WTC11 (cell line): ENCODE data around the gene TMEM121.

Source experiments
- SP1 ChIP-seq: sonication (generic); formaldehyde crosslinking; conservative IDR thresholded peaks from 2 replicates; pipeline ENCODE4 v1.8.1; 2022; ENCODE audit warnings: missing genetic modification reagents
- TCF7 ChIP-seq: sonication (generic); formaldehyde crosslinking; IDR thresholded peaks from 2 replicates; pipeline ENCODE4 v1.8.0; 2022; ENCODE audit warnings: mild to moderate bottlenecking, low read depth, missing genetic modification reagents, moderate library complexity
- ZNF317 ChIP-seq: sonication (generic); formaldehyde crosslinking; IDR thresholded peaks from 2 replicates; pipeline ENCODE4 v1.8.1; 2023; ENCODE audit warnings: low read depth, mild to moderate bottlenecking, moderate library complexity, missing genetic modification reagents, borderline replicate concordance
- TF ChIP-seq, protein P1 (sequence below): fragments of 200-600 bp; IDR thresholded peaks from 2 replicates; pipeline ENCODE4 v1.8.0; 2022; ENCODE audit warnings: antibody characterized with exemption
- TF ChIP-seq, protein P2 (sequence below): sonication (generic); formaldehyde crosslinking; IDR thresholded peaks from 2 replicates; pipeline ENCODE4 v1.8.1; 2023; ENCODE audit warnings: mild to moderate bottlenecking, missing genetic modification reagents, moderate library complexity
- TF ChIP-seq, protein P3 (sequence below): sonication (generic); formaldehyde crosslinking; IDR thresholded peaks from 2 replicates; pipeline ENCODE4 v1.8.0; 2022; ENCODE audit warnings: mild to moderate bottlenecking, missing genetic modification reagents
- TF ChIP-seq, protein P4 (sequence below): sonication (generic); formaldehyde crosslinking; IDR thresholded peaks from 2 replicates; pipeline ENCODE4 v1.8.1; 2023; ENCODE audit warnings: mild to moderate bottlenecking, missing genetic modification reagents, moderate library complexity
- TF ChIP-seq, protein P5 (sequence below): sonication (generic); formaldehyde crosslinking; IDR thresholded peaks from 2 replicates; pipeline ENCODE4 v1.8.1; 2023; ENCODE audit warnings: mild to moderate bottlenecking, missing genetic modification reagents, borderline replicate concordance

DNA sequence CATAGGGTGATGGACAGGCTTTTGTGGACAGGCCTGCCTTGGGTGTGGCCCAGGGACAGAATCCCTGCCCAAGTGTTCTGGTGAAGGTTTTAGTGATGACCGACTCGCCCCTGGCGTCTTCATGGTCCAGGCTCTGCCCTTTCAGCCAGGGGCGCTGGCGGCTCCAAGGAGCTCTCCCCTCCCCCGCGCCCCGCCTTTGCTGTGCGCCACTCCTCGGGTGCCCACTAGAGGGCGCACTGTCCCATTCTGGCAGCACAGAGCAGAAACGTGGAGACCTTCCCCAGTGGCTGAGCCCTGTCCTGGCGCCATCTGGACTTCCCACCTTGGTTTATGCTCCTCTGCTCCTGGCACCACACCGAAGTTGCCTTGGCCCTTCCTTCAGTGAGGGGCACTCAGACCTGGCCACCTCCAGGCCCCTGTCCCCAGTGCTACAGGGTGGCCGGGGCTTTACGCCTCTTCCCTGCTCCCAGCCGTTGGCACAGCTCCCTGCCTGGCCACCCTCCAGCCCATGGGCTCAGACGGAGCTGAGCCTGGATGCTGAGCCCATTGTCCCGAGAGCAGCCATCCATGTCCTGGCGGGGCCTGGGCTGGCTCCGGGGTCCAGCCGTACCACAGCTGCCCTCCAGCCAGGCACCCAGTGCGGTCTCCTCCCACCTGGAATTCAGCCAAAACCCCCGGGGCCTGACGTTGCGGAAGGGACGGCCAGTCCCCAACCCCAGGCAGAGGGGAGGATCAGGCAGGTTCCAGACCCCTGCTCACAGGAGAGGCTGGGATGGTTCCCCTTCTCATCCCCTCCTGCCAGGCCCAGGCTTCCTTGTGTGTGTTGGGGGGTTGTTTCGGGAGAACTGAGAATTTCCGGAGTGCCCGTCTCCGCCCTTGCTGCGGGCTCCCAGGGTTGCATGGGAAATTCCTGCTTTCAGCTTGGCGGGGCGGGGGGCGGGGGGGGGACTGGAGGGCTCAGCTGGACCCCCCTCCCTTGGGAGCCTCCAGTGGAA lies 45.3 kb upstream of the TMEM121 start:
- TF ChIP-seq, protein P1, sequence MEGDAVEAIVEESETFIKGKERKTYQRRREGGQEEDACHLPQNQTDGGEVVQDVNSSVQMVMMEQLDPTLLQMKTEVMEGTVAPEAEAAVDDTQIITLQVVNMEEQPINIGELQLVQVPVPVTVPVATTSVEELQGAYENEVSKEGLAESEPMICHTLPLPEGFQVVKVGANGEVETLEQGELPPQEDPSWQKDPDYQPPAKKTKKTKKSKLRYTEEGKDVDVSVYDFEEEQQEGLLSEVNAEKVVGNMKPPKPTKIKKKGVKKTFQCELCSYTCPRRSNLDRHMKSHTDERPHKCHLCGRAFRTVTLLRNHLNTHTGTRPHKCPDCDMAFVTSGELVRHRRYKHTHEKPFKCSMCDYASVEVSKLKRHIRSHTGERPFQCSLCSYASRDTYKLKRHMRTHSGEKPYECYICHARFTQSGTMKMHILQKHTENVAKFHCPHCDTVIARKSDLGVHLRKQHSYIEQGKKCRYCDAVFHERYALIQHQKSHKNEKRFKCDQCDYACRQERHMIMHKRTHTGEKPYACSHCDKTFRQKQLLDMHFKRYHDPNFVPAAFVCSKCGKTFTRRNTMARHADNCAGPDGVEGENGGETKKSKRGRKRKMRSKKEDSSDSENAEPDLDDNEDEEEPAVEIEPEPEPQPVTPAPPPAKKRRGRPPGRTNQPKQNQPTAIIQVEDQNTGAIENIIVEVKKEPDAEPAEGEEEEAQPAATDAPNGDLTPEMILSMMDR: peak; percentile 97
- TF ChIP-seq SP1 (CRISPR knock-in tag) (peak; percentile 48; the same call in 1 of the 2 replicates), ZNF317 (CRISPR knock-in tag) (no peak), TCF7 (no peak)
- TF ChIP-seq, protein P2, sequence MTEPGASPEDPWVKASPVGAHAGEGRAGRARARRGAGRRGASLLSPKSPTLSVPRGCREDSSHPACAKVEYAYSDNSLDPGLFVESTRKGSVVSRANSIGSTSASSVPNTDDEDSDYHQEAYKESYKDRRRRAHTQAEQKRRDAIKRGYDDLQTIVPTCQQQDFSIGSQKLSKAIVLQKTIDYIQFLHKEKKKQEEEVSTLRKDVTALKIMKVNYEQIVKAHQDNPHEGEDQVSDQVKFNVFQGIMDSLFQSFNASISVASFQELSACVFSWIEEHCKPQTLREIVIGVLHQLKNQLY (CRISPR knock-in tag): no peak
- TF ChIP-seq, protein P3, sequence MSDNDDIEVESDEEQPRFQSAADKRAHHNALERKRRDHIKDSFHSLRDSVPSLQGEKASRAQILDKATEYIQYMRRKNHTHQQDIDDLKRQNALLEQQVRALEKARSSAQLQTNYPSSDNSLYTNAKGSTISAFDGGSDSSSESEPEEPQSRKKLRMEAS (CRISPR knock-in tag): peak; percentile 81; the same call in 1 of the 2 replicates
- TF ChIP-seq, protein P4, sequence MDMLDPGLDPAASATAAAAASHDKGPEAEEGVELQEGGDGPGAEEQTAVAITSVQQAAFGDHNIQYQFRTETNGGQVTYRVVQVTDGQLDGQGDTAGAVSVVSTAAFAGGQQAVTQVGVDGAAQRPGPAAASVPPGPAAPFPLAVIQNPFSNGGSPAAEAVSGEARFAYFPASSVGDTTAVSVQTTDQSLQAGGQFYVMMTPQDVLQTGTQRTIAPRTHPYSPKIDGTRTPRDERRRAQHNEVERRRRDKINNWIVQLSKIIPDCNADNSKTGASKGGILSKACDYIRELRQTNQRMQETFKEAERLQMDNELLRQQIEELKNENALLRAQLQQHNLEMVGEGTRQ (CRISPR knock-in tag): no peak
- TF ChIP-seq, protein P5, sequence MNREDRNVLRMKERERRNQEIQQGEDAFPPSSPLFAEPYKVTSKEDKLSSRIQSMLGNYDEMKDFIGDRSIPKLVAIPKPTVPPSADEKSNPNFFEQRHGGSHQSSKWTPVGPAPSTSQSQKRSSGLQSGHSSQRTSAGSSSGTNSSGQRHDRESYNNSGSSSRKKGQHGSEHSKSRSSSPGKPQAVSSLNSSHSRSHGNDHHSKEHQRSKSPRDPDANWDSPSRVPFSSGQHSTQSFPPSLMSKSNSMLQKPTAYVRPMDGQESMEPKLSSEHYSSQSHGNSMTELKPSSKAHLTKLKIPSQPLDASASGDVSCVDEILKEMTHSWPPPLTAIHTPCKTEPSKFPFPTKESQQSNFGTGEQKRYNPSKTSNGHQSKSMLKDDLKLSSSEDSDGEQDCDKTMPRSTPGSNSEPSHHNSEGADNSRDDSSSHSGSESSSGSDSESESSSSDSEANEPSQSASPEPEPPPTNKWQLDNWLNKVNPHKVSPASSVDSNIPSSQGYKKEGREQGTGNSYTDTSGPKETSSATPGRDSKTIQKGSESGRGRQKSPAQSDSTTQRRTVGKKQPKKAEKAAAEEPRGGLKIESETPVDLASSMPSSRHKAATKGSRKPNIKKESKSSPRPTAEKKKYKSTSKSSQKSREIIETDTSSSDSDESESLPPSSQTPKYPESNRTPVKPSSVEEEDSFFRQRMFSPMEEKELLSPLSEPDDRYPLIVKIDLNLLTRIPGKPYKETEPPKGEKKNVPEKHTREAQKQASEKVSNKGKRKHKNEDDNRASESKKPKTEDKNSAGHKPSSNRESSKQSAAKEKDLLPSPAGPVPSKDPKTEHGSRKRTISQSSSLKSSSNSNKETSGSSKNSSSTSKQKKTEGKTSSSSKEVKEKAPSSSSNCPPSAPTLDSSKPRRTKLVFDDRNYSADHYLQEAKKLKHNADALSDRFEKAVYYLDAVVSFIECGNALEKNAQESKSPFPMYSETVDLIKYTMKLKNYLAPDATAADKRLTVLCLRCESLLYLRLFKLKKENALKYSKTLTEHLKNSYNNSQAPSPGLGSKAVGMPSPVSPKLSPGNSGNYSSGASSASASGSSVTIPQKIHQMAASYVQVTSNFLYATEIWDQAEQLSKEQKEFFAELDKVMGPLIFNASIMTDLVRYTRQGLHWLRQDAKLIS (CRISPR knock-in tag): no peak
